CD4-positive, CD25-positive, alpha-beta regulatory T cell (primary cell): ENCODE results near the gene TRAPPC2. TPM values are rescaled to one million over a fixed set of nuclear protein-coding genes. Genes with fewer than 3 reads are reported as not detected.

Experiments used
- ATAC-seq, 2 donors: fragments of 150-1000 bp; cut with Tn5 transposase; one replicate each; pipeline ENCODE4 v1.10.0; 2021; ENCODE audit warnings: low read depth in 2 of 2, moderate number of reproducible peaks in 2 of 2, moderate library complexity in 1 of 2
- DNase-seq, 3 donors: peaks; one replicate each; pipeline versions ENCODE4 v3.0.0 to v3.0.0-alpha.2; 2012 to 2022; ENCODE audit warnings: mixed read lengths in 1 of 3
- H3K27ac ChIP-seq: one replicate; pipeline ENCODE4 v1.7.0; 2013; ENCODE audit warnings: mild to moderate bottlenecking, low read length; ENCODE audit not compliant: insufficient read depth, poor library complexity, severe bottlenecking
- H3K27me3 ChIP-seq: one replicate; pipeline ENCODE4 v1.7.0; 2013; ENCODE audit warnings: low read length; ENCODE audit not compliant: control insufficient read depth, insufficient read depth
- H3K36me3 ChIP-seq: one replicate; pipeline ENCODE4 v1.7.0; 2013; ENCODE audit warnings: mild to moderate bottlenecking, low read length, moderate library complexity; ENCODE audit not compliant: control insufficient read depth, insufficient read depth
- H3K4me1 ChIP-seq: 2 replicates; pipeline ENCODE4 v1.7.0; 2013; ENCODE audit warnings: mild to moderate bottlenecking, low read length; ENCODE audit not compliant: insufficient read depth, control insufficient read depth, poor library complexity, severe bottlenecking
- H3K4me3 ChIP-seq: one replicate; pipeline ENCODE4 v1.7.0; 2013; ENCODE audit warnings: low read depth, mild to moderate bottlenecking, low read length, moderate library complexity
- H3K9me3 ChIP-seq, 2 experiments: 1 replicate in 1 of 2; 2 replicates in 1 of 2; pipeline ENCODE4 v1.7.0; 2013; ENCODE audit warnings: low read length in 2 of 2, mild to moderate bottlenecking in 1 of 2, moderate library complexity in 1 of 2; ENCODE audit not compliant: control insufficient read depth in 2 of 2
- H3K27ac Mint-ChIP-seq, 3 donors: one replicate each; pipeline ENCODE4 v1.8.0; 2020 to 2022; ENCODE audit warnings: mild to moderate bottlenecking in 3 of 3, mixed read lengths in 3 of 3, moderate library complexity in 2 of 3
- H3K27me3 Mint-ChIP-seq: one replicate; pipeline ENCODE4 v1.8.0; 2022; ENCODE audit warnings: mild to moderate bottlenecking, mixed read lengths
- H3K36me3 Mint-ChIP-seq: one replicate; pipeline ENCODE4 v1.8.0; 2020; ENCODE audit warnings: mixed read lengths
- H3K4me1 Mint-ChIP-seq, 4 donors: one replicate each; pipeline ENCODE4 v1.8.0; 2020 to 2022; ENCODE audit warnings: mixed read lengths in 4 of 4, mild to moderate bottlenecking in 1 of 4
- H3K4me3 Mint-ChIP-seq, 4 donors: one replicate each; pipeline ENCODE4 v1.8.0; 2020 to 2022; ENCODE audit warnings: mild to moderate bottlenecking in 4 of 4, mixed read lengths in 4 of 4, moderate library complexity in 3 of 4
- H3K9me3 Mint-ChIP-seq, 7 donors: one replicate each; pipeline ENCODE4 v1.8.0; 2020 to 2022; ENCODE audit warnings: mixed read lengths in 7 of 7, mild to moderate bottlenecking in 3 of 7, moderate library complexity in 2 of 7
- polyA plus RNA-seq, 4 donors: library from polyadenylated mRNA; unstranded; fragments of 300-500 nt; fragmentation: Illumina TruSeq; gene quantifications; one replicate each; pipeline ENCODE4 v1.2.3, GENCODE V29; 2021
- total RNA-seq: library from RNA; stranded (reverse); gene quantifications from one replicate; pipeline ENCODE4 v1.2.3, GENCODE V29; 2022

TRAPPC2 gene
- total and polyA plus RNA-seq, 5 donors from 2014 or later: 31.3 to 46.9 (median 37.8) TPM

DNA sequence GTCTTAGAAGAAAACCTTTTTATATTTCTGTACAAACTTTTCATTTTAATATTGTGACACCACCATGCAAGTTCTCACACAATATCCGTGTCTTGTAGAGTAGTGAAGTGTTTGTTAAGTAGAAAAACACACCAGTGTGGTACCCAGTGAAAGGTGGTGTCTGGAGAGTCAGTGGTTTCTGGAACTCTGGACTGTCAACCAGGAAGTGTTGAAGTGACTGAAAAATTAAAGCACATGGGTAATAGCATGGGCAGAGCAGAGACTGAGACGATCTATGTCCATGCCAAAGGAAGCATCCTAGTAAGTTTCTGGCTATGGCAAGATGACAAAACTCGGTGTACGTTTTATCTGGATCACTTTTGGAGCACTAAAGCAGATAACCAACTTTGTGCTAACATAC is 23.3 kb downstream of the TRAPPC2 start:
- Histone ChIP-seq H3K27me3 (no peaks in the 10 kb centered on the region), H3K4me3 (no peak overlapping the region), H3K9me3 (no peaks in the 10 kb centered on the region), H3K36me3 (peaks cover 20% of the 10 kb centered on the region), H3K4me1 (no peaks in the 10 kb centered on the region), H3K27ac (no peak overlapping the region)
- H3K9me3 Mint-ChIP-seq: no peaks in the 10 kb centered on the region
- H3K27ac Mint-ChIP-seq: peak overlapping the region in 2 of 3 donors; percentile 39 to 59
- ATAC-seq: no peak
- no peak for DNase-seq
- H3K27me3 Mint-ChIP-seq: no peaks in the 10 kb centered on the region
- no peak overlapping the region for H3K4me3 Mint-ChIP-seq
- peaks cover 26% of the 10 kb centered on the region for H3K36me3 Mint-ChIP-seq
- H3K4me1 Mint-ChIP-seq: peaks cover 0 to 6% (median under 1%) of the 10 kb centered on the region in 4 donors

DNA sequence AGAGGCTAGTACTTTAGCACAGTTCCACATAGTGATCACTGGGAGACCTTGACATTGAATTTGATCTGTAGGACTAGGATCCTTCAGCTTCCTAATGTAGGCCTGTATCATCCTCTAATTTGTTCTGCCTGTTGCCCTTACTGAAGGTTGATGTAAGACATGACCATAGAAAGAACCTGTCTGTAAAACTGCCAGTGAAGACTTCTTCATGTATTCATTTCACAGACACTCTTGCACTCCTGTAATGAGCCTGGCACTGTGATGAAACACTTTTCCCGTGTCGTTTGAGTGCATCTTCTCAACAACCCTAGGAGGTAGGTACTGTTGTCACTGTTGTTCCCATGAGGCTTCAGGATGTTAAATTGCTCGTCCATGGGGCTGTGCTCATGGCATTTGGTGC is 30.8 kb downstream of the TRAPPC2 start:
- Histone ChIP-seq H3K4me3 (no peak overlapping the region), H3K9me3 (no peaks in the 10 kb centered on the region), H3K4me1 (peaks cover 6% of the 10 kb centered on the region), H3K36me3 (peaks cover 2% of the 10 kb centered on the region), H3K27ac (no peak overlapping the region), H3K27me3 (no peaks in the 10 kb centered on the region)
- no peak for ATAC-seq
- H3K36me3 Mint-ChIP-seq: peaks cover 13% of the 10 kb centered on the region
- H3K9me3 Mint-ChIP-seq: no peaks in the 10 kb centered on the region
- no peaks in the 10 kb centered on the region for H3K27me3 Mint-ChIP-seq
- H3K27ac Mint-ChIP-seq: peak overlapping the region in 2 of 3 donors; percentile 60 to 69
- no peak for DNase-seq
- no peak overlapping the region for H3K4me3 Mint-ChIP-seq
- peaks cover 18 to 49% (median 34%) of the 10 kb centered on the region in 4 donors for H3K4me1 Mint-ChIP-seq

DNA sequence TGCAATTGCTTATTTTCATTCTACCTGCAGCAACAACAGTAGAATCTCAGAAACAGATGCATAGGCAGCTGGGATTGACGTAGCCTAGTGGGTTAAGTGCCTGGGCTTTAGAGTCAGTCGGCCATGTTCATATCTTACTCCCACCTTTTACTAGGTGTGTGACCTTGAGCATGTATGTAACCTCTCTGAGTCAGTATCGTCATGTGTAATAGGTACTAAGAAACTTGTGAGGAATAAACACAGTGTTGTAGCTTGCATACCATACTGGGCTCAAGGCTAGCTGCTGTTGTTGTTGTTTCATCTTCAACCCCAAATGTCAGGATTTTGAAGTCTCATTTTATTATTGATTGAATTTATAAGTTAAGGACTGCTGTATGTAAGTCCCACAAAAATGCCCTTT is 31.3 kb downstream of the TRAPPC2 start:
- Histone ChIP-seq H3K4me1 (peaks cover 6% of the 10 kb centered on the region), H3K4me3 (no peak overlapping the region), H3K36me3 (peaks cover 2% of the 10 kb centered on the region), H3K27ac (no peak overlapping the region), H3K9me3 (no peaks in the 10 kb centered on the region), H3K27me3 (no peaks in the 10 kb centered on the region)
- peaks cover 18 to 46% (median 34%) of the 10 kb centered on the region in 4 donors for H3K4me1 Mint-ChIP-seq
- DNase-seq: no peak
- ATAC-seq: no peak
- no peaks in the 10 kb centered on the region for H3K27me3 Mint-ChIP-seq
- H3K4me3 Mint-ChIP-seq: no peak overlapping the region
- H3K36me3 Mint-ChIP-seq: peaks cover 8% of the 10 kb centered on the region
- H3K27ac Mint-ChIP-seq: peak overlapping the region in 2 of 3 donors; percentile 13 to 69
- H3K9me3 Mint-ChIP-seq: no peaks in the 10 kb centered on the region

DNA sequence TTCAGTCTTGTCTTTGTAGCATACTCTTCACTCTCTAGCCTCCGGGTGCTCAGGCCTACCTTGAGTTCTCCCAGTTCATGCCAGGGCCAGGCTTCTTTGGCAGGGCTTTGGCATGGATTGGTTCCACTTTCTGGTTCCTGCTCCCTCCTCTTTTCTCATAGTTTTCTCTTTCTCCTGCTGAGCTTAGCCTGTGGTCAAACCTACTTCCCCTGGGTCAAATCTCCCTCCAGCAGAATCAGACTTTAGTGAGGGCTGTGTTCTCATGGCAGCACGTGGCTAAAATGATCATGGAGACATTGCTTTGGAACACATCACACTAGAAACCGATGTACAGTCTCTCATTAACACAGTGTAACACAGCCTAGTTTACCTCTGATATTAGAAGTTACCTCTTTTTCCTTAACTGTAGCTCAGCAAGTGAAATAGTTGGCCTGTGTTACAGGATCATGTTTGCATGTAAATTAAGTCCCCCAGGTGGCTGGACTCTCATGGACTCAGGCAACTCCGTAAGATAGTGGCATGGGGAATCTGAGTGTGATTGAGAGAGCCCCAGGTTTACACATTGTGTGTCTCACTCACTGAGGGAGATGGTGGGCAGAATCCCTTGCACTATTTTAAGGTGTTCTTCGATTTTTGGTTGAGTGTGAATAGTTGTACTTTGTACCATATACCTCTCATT is 32.2 kb downstream of the TRAPPC2 start:
- Histone ChIP-seq H3K27me3 (no peaks in the 10 kb centered on the region), H3K36me3 (peaks cover 2% of the 10 kb centered on the region), H3K4me1 (peaks cover 6% of the 10 kb centered on the region), H3K27ac (no peak overlapping the region), H3K9me3 (no peaks in the 10 kb centered on the region), H3K4me3 (no peak overlapping the region)
- DNase-seq (no peak), ATAC-seq (no peak)
- H3K9me3 Mint-ChIP-seq: no peaks in the 10 kb centered on the region
- H3K36me3 Mint-ChIP-seq: peaks cover 3% of the 10 kb centered on the region
- peak overlapping the region in 2 of 3 donors; percentile 82 to 89 for H3K27ac Mint-ChIP-seq
- H3K27me3 Mint-ChIP-seq: no peaks in the 10 kb centered on the region
- peak overlapping the region in 1 of 4 donors; percentile 13 for H3K4me3 Mint-ChIP-seq
- H3K4me1 Mint-ChIP-seq: peaks cover 18 to 49% (median 37%) of the 10 kb centered on the region in 4 donors

DNA sequence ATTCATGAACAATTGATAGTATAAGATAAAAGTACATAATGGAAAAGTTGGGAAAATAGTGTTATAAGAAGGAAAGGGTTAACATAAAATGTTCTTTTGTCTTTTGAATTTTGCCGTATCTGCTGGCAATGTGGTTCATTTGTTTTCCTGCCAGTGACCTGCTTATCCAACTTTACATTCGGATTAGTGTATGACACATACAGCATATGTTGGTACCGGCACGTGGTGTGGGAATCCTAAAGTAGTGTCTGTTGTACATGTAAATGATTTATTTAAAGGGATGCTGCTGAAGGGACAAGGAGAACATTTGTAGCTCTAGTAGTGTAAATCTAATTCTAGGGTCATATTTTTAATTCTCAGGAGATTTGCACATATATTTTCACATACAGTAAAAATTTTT is 34.0 kb downstream of the TRAPPC2 start:
- H3K4me3 Mint-ChIP-seq: no peak overlapping the region
- peaks cover 21 to 61% (median 45%) of the 10 kb centered on the region in 4 donors for H3K4me1 Mint-ChIP-seq
- no peaks in the 10 kb centered on the region for H3K36me3 ChIP-seq
- DNase-seq: no peak
- H3K9me3 Mint-ChIP-seq: no peaks in the 10 kb centered on the region
- H3K4me1 ChIP-seq: peaks cover 6% of the 10 kb centered on the region
- H3K27me3 Mint-ChIP-seq: no peaks in the 10 kb centered on the region
- no peaks in the 10 kb centered on the region for H3K27me3 ChIP-seq
- H3K27ac Mint-ChIP-seq: peak overlapping the region in 1 of 3 donors; percentile 27
- no peak overlapping the region for H3K4me3 ChIP-seq
- H3K36me3 Mint-ChIP-seq: no peaks in the 10 kb centered on the region
- no peaks in the 10 kb centered on the region for H3K9me3 ChIP-seq
- no peak overlapping the region for H3K27ac ChIP-seq
- ATAC-seq: no peak

DNA sequence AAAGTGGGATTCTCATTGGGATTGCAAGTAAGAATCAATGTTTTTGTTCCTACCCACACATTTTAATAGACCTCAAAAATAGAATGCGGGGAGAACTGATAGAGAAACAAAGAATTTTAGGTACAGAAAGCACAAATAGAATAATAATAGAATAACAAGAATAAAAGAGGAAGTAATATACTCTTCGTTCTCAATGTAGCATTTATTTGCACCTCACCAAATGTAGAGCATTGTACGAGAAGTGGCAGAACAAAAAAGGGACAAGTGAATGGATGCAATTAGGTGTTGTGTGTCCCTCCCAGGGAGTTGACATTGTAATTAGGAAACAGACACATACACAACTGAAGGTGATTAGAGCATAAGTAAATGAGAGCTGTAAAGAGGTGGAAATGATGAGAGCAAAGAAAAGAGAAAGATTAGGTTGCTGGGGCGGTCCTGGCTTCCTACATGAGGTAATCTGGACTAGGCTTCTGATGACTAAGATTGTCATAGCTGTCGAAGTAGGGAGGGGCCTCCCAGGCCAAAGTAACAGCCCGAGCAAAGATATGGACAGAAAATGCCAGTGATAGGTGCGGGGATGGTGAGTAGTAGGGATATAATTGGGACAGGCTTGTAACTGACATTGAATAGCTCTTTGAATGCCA is 35.1 kb downstream of the TRAPPC2 start:
- no peak for DNase-seq

DNA sequence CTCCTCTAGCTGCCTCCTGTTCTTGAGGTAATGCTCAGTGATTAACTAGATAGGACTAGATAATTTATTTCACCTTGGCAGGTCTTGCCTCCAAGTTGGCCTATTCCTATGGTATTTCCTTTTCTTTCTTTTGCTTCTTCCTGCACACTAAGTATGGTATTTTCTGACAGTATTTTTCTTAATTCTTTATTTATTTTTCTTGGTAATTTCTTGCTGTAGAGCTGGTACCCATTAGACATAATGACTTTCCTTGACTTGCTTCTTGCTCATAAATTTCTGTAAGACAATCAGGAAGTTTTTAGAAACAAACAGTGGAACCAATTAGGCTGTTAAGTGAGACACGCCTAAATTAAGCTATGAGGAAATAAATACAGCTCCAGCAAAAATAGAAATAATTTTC is 36.0 kb downstream of the TRAPPC2 start:
- H3K4me1 Mint-ChIP-seq: peaks cover 18 to 72% (median 46%) of the 10 kb centered on the region in 4 donors
- no peak overlapping the region for H3K4me3 Mint-ChIP-seq
- Histone ChIP-seq H3K9me3 (no peaks in the 10 kb centered on the region), H3K27ac (no peak overlapping the region), H3K36me3 (no peaks in the 10 kb centered on the region), H3K4me3 (no peak overlapping the region), H3K4me1 (peaks cover 6% of the 10 kb centered on the region), H3K27me3 (no peaks in the 10 kb centered on the region)
- ATAC-seq (no peak), DNase-seq (no peak)
- H3K9me3 Mint-ChIP-seq: no peaks in the 10 kb centered on the region
- H3K27me3 Mint-ChIP-seq: no peaks in the 10 kb centered on the region
- H3K27ac Mint-ChIP-seq: no peak overlapping the region
- H3K36me3 Mint-ChIP-seq: no peaks in the 10 kb centered on the region

More for the DNA sequence above, 35.1 kb downstream of the TRAPPC2 start:
- no peak for ATAC-seq
- H3K4me1 Mint-ChIP-seq: peaks cover 25 to 72% (median 47%) of the 10 kb centered on the region in 4 donors
- H3K27me3 Mint-ChIP-seq: no peaks in the 10 kb centered on the region
- Histone ChIP-seq H3K27me3 (no peaks in the 10 kb centered on the region), H3K27ac (no peak overlapping the region), H3K9me3 (no peaks in the 10 kb centered on the region), H3K4me3 (no peak overlapping the region), H3K36me3 (no peaks in the 10 kb centered on the region), H3K4me1 (peaks cover 6% of the 10 kb centered on the region)
- H3K9me3 Mint-ChIP-seq: no peaks in the 10 kb centered on the region
- H3K27ac Mint-ChIP-seq: peak overlapping the region in 1 of 3 donors; percentile 83
- no peaks in the 10 kb centered on the region for H3K36me3 Mint-ChIP-seq
- no peak overlapping the region for H3K4me3 Mint-ChIP-seq
